Measurements from ENCODE around the gene CLDN3.

The CLDN3 gene

DNA sequence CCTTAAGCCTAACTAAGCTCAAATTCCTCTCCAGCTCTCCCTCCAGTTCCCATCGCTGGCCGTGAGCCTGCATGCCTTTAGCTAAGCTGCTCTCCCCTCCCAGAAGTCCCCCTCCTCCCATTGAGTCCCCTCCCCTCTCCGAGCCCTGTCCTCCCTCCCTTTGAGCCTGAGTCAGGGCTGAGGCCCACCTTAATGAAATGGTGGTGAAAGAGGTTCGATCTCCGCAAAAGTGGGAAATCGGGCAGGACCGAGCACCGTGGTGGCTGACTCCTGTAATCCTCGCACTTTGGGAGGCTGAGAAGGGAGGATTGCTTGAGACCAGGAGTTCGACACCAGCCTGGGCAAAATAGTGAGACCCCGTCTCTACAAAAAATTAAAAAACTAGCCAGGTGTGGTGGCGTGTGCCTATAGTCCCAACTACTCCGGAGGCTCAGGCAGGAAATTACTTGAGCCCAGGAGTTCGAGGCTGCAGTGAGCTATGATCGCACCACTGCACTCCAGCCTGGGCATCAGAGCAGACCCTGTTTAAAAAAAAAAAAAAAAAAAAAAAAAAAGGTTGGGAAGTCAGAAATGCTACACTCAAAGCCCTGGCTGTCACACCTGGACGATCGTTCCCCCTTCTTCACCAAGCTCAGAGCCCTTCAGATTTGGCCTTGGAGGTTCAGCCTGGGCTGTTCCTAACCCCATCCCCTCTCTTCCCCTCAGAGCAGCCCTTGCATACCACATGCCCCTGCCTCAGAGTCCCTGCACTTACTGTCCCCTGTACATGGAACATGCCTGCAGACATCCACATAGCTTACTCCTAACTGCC, 995 bp upstream of the CLDN3 start:
- DNase-seq (ENCODE audit: low read depth in 4 of 4, low spot score in 1 of 4), result no peak

DNA sequence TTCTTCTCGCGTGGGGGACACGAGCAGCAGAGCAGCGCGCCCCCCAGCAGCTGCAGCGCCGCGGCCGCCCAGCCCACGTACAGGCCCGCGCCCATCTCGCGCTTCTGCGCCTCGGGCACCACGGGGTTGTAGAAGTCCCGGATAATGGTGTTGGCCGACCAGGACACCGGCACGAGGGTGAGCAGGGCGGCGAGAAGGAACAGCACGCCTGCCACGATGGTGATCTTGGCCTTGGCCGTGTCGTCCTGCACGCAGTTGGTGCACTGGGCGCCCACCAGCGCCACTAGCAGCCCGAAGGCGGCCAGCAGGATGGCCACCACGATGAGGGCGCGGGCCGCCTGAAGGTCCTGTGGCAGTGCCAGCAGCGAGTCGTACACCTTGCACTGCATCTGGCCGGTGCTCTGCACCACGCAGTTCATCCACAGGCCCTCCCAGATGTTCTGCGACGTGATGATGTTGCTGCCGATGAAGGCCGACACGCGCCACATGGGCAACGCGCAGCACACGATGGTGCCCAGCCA, 529 bp downstream of the CLDN3 start:
- DNase-seq (ENCODE audit: low read depth in 4 of 4, low spot score in 1 of 4), result no peak

DNA sequence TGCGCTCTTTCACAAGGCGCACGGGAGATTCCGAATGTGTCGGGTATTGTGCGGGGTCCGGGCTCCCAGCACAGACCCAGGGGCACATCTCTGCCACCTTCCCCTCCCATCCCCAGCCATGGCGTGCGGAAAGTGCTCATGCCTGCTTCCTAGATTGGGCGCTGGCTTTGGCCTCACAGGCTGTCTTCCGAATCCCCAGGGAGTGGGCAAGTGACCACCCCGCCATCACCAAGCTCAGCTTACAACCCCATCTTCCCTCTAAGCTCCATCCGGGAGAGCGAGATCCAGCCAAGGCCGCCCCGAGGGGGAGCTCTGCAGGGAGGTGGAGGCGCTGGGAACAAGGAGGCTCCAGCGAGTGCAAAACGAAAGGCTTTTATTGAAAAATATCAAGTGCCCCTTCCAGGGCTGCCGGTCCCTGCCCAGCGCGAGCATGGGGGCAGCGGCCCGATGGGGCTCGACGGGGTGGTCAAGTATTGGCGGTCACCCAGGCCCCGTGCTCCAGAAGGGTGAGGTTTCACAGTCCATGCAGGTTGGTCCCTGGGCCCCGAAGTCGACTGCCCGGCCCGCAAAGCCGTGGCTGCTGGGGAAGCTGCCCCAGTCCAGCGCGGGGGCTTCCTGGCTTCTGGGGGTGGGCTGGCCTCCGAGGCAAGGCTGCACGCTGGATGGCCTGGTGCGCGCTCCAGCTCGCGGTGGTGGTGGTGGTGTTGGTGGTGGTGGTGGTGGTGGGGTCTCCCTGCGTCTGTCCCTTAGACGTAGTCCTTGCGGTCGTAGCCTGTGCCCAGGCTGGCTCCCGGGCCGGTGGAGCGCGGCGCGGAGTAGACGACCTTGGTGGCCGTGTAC, 1.2 kb downstream of the CLDN3 start:
- DNase-seq (ENCODE audit: low read depth in 4 of 4, low spot score in 1 of 4), result no peak

DNA sequence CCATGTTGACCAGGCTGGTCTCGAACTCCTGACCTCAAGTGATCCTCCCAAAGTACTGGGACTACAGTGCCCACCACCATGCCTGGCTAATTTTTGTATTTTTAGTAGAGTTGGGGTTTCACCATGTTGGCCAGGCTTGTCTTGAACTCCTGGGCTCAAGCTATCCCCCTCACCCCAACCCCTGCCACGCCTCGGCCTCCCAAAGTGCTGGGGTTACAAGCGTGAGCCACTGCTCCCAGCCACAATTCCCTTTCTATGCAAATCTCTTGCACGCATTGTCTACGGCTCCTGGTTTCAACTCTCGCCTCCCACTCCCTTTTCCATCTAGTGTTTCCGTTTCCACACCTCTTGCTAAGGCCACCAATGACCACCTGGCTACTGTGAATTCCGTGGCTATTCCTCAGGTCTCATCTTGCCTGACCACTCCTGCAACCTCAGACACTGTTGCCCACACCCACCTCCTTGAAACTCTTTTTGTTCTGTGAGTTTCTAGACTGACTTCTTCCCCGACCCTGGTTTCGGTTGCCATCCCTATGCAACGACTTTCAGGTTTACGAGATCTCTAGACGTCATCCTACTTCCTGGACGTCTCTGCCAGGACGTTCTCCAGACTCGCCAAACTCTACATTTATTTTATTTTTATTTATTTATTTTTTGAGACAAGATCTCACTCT, 3.4 kb downstream of the CLDN3 start:
- no peak for DNase-seq (ENCODE audit: low read depth in 4 of 4, low spot score in 1 of 4)

DNA sequence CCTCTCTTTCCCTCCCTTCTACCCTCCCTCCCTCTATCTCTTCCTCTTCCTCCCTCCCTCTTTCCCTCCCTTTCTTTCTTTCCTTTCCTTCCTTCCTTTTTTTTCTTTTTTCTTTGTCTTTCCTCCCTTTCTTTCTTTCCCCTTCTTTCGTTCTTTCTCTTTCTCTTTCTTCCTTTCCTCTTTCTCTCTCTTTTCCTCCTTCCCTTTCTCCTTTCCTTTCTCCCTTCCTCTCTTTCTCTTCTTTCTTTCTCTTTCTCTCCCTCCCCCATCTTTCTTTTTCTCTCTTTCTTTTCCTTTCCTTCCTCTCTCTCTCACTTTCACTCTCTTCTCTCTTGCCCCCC, 7.4 kb downstream of the CLDN3 start:
- no peak for DNase-seq (ENCODE audit: low read depth in 4 of 4, low spot score in 1 of 4)

DNA sequence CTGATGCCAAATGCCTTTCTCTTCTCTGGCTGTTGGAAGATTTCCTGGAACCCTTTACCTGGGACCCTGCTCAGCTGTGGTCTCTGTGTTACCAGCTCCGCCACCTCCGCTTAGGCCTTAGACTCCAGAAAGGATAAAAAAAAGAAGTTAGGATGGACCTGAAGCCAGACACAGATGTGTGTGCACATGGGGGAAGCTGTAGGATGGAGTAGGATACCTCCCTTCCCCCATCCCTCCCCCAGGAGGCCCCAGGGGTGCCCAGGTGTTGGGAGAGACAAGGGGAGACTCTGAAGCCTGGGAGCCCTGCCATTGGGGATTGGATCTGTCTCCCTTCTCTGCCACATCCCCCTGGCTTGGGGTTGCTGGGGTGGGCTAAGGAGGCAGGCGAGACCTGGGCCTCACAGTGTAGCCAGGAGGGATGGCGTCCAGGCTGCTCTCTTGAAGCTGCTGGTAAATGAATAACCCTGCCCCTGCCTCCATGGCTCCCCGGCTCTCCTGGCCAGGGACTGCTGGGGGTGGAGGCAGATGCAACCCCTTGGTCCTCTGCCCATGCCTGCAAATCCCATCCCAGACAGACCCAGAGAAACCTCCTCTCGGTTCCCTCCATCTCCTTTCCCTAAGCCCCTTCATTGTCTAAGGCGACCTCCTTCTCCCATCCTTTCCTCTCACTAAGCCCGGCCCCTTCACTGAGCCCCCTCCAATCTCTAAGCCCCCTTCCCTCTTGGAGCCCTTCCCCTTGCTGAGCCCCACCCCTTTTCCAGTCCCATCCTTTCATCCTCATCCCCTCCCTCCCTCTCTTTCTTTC, 8.0 kb downstream of the CLDN3 start:
- DNase-seq (ENCODE audit: low read depth in 4 of 4, low spot score in 1 of 4), result no peak

DNA sequence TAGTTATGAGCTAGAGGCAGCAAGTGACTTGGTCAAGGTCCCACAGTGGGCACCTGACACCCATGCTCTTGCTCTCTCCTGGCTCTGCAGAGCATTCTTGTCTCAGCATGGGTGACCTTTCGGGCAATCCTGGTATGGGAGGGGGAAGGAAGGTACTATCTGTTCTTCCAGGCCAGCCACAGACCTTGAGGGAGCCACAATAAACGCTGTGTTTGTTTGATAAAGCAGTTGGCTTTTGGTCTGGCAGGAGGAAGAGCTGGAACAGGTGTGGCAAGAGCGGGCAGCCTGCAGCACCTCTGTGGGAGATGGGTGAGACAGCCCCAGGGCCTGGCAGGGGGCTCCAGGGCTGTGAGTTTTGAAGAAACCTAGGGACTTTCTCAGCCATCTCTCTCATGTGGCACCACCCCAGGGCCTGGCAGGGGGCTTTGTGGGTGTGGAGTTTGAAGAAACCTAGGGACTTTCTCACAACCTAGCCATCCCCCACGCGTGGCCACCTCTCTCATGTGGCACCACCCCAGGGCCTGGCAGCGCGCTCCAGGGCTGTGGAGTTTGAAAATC, 11.4 kb downstream of the CLDN3 start:
- no peak for DNase-seq (ENCODE audit: low read depth in 4 of 4, low spot score in 1 of 4)

DNA sequence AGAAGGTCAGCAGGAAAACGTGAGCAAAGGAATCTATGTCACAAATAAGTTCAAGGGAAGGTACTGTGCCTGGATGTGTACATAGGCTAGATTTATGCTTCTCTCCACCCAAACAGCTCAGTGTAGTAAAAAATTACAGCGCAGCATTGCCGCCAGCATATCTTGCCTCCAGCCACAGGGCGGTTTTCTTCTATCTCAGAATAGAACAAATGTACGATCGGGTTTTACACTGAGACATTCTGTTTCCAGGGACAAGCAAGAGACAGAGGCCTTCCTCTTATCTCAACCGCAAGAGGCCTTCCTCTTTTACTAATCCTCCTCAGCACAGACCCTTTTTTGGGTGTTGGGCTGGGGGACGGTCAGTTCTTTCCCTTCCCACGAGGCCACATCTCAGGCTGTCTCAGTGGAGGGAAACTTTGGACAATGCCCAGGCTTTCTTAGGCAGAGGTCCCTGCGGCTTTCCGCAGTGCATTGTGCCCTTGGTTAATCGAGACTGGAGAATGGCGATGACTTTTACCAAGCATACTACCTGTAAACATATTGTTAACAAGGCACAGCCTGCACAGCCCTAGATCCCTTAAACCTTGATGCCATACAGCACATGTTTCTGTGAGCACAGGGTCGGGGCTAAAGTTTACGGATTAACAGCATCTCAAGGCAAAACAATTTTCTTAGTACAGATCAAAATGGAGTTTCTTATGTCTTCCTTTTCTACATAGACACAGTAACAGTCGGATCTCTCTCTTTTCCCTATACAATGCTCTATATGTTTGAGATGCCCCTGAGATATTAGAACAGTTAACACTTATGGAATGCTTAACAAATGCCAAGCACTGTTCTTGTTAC, 19.9 kb downstream of the CLDN3 start:
- no peak for DNase-seq (ENCODE audit: low read depth in 4 of 4, low spot score in 1 of 4)

DNA sequence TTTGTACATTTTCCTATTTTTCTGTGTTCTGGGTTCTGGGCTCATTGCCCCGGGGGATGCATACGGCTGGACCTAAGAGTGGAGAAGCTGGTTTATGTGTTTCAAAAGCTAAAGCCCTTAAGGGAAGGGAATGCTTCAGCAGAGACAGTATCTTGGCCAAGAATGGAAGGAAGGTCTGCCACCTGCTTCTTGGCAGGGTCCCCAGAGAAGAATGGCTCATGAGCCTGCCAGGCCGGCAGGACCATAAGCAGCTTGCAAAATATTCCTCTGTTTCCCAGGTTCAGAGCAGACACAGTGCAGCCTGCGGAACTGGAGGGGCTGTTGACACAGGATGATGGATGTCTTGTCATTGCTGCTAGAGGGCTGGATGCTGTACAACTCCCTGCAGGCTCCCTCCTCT, 23.7 kb downstream of the CLDN3 start:
- DNase-seq (ENCODE audit: low read depth in 4 of 4, low spot score in 1 of 4), result no peak

DNA sequence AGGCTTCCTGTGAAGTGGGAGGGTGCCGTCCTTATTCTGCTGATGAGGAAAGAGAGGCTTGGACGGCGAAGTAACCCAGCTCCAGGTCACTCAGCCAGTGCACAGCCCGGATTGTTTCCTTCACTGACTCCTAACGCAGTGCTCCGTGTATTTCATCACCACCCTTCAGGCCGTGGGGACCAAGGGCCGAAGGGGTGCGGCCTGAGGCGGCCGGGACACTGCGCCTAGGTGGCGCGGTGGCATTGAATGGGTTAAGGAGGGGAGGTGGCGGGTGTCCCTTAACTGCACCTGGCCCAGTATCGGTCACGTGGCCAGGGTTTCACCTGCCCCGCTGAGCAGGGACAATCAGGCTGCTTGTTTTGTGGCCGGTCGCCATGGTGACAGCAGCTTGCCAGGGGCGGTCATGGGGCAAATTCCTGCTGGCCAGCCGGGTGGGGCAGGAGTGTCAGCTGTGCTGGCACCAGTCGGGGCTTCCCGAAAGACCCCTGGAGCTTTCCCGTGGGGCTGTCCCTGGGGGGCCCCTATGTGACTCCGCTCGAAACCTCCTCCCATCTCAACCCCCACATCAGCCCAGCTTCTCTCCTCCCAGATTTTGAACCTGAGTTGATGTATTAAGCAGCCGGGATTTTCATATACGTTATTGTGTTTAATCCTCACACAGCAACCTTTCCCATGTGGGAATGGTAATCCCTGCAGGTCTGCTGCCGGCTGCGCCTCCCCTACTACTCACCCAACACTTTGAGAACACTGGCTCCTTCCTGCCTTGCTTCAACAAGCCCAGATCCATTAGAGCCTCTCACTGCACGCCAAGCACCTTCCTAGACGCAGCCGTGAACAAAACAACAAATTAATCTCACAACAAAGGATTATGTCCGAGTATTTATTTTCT, 27.1 kb downstream of the CLDN3 start:
- DNase-seq (ENCODE audit: low read depth in 4 of 4, low spot score in 1 of 4), result no peak

DNA sequence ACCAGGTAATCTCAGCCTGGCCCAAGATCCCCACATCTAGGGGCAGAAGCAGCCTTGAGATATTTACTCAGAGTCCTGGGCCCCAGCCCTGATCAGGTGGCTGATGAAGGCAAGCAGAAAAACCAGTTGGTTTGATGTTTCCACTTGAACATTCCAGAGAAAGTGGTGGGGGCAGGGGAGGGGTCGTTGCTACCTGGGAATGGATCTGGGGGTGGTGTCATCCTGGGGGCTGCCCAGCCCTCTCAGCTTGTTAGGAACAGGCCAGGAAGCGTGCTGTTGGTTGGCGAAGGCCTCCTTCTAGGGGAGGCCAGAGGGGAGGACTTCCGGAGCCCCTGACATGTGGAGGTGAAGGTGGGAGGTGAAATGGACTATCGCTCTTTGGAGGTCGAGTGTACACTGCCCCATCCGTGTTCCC, 27.7 kb downstream of the CLDN3 start:
- DNase-seq (ENCODE audit: low read depth in 4 of 4, low spot score in 1 of 4), result no peak

DNA sequence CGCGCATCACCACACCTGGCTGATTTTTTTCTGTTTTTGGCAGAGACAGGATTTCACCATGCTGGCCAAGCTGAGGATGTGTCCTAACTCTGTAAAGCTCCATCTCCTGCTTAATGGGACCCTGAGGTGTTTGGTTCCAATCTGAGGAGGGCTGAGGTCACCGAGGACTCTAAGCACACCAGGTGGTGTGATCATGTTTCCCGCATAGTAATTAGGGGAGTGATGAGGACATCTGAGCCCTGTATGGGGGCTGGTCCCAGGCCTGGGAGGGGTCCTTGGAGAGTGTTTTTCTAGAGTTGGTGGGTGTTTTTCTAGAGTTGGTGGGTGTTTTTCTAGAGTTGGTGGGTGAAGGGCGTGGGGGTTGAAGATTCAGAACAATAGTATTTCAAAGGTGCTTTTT, 28.5 kb downstream of the CLDN3 start:
- no peak for DNase-seq (ENCODE audit: low read depth in 4 of 4, low spot score in 1 of 4)

DNA sequence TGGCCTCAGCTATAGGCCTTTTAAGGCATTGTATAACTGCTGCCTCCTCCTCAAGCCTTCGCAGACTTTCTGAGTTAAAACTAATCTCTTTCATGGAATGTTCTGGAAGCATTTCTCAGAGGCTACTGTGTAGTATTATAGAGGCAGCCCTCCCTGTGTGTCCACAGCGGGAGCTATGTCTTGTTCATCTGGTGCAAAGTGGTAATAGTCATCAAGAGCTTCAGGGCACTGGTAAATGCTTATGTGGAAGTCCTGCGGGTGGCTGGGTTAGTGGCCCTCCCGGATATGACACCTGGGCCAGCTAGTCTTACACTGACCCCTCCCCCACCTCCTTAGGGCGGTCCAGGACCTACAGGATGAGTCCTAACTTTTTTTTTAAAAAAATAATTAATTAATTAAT, 29.3 kb downstream of the CLDN3 start:
- DNase-seq (ENCODE audit: low read depth in 4 of 4, low spot score in 1 of 4), result no peak

DNA sequence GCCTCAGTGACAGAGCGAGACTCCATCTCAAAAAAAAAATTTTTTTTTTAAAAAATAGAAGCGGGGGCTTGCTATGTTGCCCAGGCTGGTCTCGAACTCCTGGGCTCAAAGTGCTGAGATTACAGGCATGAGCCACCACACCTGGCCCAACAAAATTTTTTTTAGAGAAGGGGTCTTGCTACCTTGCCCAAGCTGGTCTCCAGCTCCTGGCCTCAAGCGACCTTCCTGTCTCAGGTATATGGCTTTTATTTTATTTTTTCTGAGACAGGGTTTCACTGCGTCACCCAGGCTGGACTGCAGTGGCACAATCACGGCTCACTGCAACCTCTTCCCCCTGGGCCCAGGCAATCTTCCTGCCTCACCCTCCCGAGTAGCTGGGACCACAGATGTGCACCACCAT, 29.9 kb downstream of the CLDN3 start:
- DNase-seq (ENCODE audit: low read depth in 4 of 4, low spot score in 1 of 4), result no peak

DNA sequence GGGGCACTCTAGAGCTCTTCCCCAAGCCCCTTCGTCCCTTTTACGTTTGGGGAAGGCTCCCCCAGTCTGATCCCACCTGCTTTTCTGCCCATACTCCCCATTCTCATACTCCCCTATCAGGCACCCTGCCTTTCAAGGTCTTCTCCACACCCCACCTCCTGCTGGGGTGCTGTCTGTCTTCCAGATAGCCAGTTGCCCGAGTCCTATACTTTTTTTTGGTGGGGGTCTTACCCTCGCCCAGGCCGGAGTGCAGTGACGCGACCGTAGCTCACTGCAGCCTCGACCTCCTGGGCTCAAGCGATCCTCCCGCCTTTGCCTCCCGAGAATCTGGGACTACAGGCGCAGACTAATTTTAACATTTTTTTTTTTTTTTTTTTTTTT, 30.7 kb downstream of the CLDN3 start:
- no peak for DNase-seq (ENCODE audit: low read depth in 4 of 4, low spot score in 1 of 4)

DNA sequence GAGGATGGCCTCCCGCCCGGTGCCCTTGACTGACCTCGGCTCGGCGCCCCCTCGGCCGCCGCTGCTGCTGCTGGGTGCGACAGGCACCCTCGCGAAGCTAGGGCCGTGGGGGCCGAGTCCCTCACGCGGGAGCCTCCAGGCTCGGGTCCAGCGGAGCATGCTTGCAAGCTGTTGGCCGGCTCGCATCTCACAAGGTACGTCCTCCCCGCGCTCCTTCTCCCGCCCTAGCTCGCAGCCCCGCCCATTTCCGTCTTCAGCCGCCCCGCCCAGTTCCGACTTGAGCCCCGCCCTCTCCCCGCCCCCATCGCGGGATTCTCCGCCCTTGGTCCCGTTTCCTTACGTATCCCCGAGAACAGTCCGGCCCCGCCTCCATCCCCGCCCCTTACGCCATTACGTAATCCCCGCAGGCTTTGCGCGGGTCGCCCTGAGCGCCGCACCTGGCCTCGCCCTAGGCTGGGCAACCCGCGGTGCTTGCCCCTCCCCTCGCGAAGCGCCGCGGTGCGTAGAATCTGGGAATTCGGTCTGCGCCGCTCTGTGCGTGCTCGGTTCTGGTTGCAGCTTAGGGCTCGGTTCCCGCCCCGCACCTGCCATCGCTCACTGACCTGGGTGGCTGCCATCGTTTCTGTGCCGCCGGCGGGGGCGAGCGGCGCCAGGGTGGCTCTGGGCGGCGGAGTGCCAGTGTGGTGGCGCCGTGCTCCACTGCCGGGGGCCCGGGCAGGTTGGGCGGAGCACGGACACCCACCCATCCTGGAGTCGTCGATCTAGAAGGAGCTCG, 31.3 kb downstream of the CLDN3 start, which contains the start of gene ABHD11:
ABHD11 (minus strand) TSS at position 191 of the 775 bp plus-strand sequence; CDS start at position 159, 32 bp downstream.
- DNase-seq (ENCODE audit: low read depth in 4 of 4, low spot score in 1 of 4), result peak; percentile 98 to 100 (median 99)

DNA sequence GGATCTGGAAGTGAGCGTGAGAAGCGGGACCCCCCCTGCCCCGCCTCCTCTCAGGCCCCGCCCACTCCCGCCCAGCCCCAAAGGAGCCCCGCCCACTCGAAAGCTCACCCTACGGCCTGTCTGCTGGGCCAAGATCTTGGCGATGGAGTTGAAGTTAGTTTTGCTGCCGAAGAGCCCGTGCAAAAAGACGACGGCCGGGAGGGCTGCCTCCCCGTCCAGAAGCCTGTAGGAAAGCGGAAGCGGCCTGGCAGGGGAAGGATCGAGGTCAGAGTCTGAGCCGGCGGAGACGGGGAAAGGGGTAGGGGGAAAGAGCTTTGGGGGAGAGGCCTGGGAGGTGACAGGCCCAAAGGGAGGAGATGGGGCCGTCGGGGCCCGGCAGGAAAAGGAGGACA, 31.9 kb downstream of the CLDN3 start:
- DNase-seq (ENCODE audit: low read depth in 4 of 4, low spot score in 1 of 4), result peak; percentile 40 to 68 (median 48)
